ENCODE results near the gene CDHR3. TPM values are rescaled to one million over a fixed set of nuclear protein-coding genes. Genes with fewer than 3 reads are reported as not detected.

Gene CDHR3
- total RNA-seq, 1 experiment from 2014 or later = 5.0 TPM

Other genes with a start within 250 kb of the CDHR3 start
- 3.3 and 4.6 TPM in 2 replicates for gene ATXN7L1, start 86.7 kb upstream of the CDHR3 start, total RNA-seq (2014; rRNA removed; shearing (Covaris generic))
- gene SYPL1, start 149.0 kb downstream of the CDHR3 start, total RNA-seq (2014; rRNA removed; shearing (Covaris generic)) = 24.4 and 43.5 TPM in 2 replicates